CD1c-positive myeloid dendritic cell (primary cell): ENCODE results near the gene LRRC3.
A peak's percentile ranks its signal among the peaks of the same experiment; 100 is the strongest.
"Not testable (repeated sequence)": the region's sequence is repeated elsewhere in the genome, so short reads cannot be mapped to it uniquely, and the experiment has no call there.

Source experiments
- DNase-seq: peaks from one replicate; pipeline ENCODE4 v3.0.0-alpha.2; 2016; ENCODE audit errors: extremely low spot score

The LRRC3 gene, protein sequence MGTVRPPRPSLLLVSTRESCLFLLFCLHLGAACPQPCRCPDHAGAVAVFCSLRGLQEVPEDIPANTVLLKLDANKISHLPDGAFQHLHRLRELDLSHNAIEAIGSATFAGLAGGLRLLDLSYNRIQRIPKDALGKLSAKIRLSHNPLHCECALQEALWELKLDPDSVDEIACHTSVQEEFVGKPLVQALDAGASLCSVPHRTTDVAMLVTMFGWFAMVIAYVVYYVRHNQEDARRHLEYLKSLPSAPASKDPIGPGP

DNA sequence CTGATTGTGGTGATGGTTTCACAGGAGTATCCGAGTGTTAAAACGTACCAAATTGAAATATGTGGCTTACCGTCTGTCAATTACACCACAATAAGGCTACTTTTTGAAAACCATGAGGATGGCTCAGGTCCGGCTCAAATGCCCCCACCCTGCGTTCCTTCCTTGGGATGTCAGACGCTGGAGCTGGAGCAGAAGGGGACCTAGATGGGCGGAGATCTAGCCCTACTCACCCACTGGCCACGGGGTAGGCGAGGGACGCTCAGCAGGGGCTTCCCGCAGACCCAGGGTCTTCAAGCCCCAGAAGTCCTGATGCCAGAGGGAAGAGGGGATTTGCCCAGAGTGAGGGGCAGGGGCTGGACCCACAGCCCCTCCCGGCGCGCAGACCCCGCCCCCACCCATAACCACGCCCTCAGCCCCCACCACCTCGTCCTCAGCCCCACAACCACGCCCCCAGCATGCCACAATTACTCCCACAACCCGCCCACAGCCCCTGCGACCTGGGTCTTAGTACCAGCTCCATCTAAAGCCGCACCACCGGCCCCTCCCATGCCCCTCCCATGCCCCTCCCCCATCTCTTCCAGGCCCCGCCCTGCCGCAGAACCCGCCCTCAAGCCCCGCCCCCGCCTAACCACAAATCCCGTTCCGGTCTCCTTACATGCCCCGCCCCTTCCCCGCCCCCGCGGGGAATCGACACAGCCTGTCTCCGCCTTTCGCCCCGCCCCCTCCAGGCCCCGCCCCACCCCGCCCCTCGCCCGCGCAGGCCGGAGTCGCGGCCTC is at the start of gene LRRC3:
LRRC3 (plus strand) TSS at position 764 of the 777 bp plus-strand sequence. CDS start 1,135 bp downstream, outside the sequence.
- peak; percentile 93 for DNase-seq

DNA sequence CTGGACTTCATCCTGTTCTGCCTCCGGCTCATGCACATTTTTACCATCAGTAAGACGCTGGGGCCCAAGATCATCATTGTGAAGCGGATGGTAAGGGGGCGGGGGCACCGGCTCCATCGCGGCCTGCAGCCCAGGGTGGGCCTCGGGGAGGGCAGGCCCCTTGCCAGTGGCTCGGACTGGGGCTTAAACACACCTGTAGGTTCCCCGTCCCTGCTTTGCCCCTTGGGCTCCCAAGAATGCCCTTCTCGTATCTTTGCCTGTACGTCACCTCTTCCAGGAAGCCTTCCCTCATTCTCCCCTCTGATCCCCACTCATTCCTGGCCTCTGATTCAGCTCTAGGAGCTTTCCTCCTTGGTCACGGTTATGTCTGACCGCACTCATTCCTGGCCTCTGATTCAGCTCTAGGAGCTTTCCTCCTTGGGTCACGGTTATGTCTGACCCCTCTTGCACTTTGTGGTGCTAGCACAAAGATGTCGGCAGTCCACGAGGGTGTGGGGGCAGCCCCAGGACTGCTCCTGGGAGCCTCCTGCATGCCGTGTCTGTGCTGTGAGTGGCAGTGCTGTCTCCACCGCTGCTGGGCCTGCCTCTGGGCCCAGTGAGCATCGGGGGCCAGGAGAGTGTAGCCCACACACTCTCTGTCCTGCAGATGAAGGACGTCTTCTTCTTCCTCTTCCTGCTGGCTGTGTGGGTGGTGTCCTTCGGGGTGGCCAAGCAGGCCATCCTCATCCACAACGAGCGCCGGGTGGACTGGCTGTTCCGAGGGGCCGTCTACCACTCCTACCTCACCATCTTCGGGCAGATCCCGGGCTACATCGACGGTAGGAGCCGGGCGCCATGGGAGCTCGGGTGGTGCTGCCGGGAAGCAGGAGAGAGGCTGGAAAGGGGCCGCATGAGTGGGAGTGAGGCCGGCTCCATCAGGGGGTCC is 49.1 kb upstream of the LRRC3 start:
- no peak for DNase-seq

DNA sequence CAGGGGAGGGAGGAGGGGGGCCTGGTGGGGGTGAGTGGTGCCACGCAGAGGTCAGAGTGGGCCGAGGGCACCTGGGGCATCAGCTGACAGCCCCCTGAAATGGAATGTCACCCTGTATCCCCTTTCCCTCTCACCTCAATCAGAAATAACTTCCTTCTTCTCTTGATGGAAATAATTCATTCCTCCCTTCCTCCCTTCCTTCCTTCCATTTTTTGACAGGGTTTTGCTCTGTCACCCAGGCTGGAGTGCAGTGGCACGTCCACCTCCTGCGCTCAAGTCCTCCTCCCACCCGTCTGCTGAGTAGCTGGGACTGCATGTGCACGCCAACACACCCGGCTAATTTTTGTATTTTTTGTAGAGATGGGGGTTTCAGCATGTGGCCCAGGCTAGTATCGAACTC is 48.4 kb upstream of the LRRC3 start:
- no peak for DNase-seq

GRCh38 chr21:44407493-44407892 is 47.8 kb upstream of the LRRC3 start:
- peak; percentile 68 for DNase-seq

- no peak for DNase-seq
Measured at GRCh38 chr21:44408226-44408625, 47.1 kb upstream of the LRRC3 start.

DNA sequence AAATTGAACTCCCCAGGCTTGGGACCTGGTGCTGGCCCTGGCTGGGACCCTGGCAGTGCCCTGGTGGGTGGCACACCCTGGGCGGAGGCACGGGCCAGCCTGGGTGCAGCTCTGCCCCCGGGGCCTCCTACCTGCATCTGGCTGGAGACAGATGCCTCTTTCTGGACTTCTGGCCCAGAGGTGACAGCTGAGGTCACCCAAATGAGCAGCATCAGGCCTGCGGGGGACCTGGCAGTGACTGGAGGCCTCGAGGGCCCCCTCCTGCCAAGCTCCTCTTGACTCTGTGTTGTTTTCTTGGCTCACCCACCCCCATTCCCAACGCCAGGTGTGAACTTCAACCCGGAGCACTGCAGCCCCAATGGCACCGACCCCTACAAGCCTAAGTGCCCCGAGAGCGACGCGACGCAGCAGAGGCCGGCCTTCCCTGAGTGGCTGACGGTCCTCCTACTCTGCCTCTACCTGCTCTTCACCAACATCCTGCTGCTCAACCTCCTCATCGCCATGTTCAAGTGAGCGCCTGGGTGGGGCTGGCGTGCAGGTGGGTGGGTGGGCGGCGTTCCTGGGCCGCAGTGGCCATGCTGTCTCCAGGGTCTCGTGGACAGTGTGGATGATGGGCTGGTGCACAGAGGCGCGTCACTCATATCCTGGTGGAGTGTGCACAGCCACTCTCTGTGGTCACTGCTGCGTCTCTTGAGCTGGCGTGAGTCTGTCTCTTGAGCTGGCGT is 41.6 kb upstream of the LRRC3 start:
- no peak for DNase-seq

- DNase-seq, result no peak
Measured at GRCh38 chr21:44414291-44415072, 40.8 kb upstream of the LRRC3 start.

DNA sequence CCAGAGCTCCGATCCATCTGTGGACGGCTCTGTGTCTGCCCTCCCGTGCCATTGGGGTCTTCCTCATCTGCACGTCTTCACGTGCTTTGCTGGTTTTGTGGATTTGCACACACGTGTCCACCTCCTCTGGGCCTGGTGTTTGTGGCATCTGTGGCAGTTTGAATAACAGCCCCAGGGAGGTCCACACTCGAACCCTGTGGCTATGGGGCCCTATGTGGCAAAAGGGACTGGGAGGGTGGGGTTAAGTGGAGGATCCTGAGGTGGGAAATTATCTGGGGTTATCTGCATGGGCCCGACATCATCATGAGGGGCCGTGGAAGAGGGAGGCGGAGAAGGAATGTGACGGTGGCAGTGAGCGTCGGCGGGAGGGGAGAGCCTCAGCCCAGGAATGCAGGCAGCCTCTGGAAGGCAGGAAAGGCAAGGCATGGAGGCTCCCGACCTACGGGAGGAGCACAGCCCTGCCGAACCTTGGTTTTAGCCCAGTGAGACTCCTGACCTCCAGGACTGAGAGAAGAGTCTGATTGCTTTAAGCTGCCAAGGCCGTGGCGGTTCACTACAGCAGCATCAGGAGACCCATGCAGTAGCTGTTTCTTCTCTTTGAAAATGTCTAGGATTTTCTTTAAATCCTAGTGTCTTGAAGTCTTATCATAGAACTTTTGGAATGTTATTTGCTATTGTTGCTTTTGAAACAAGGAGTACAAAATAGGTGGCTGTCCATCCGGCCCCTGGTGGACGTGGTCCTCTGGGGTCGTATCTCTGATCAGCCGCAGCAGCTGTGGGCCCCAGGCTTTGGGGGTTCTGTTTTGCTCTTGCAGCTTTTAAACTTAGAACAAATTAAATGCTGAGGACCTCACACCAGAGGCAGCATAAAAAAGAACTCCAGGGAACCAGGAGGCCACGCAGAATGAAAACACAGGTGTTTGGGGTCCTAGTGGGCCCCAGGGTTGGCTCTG is 40.0 kb upstream of the LRRC3 start:
- DNase-seq, result no peak

DNA sequence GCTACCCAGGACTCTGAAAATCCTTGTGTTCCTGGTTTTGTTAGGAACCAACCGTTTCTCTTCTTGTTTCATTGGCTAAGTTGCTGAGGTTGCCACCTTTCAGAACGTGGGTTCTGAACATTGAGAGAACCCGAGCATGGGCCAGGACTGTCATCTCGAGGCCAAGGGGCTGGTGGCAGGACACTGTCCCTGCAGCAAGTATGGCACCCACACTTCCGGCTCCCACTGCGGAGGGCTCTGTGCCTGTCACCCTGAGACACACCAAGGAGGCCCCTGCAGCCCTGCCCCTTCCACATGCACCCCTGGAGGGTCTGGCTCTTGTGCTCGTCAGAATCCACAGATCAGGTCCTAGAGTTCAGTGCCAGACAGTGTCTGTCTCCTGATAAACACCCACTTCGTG is 39.1 kb upstream of the LRRC3 start:
- no peak for DNase-seq

- DNase-seq, result not testable (repeated sequence)
Measured at GRCh38 chr21:44417621-44418107, 37.6 kb upstream of the LRRC3 start.

DNA sequence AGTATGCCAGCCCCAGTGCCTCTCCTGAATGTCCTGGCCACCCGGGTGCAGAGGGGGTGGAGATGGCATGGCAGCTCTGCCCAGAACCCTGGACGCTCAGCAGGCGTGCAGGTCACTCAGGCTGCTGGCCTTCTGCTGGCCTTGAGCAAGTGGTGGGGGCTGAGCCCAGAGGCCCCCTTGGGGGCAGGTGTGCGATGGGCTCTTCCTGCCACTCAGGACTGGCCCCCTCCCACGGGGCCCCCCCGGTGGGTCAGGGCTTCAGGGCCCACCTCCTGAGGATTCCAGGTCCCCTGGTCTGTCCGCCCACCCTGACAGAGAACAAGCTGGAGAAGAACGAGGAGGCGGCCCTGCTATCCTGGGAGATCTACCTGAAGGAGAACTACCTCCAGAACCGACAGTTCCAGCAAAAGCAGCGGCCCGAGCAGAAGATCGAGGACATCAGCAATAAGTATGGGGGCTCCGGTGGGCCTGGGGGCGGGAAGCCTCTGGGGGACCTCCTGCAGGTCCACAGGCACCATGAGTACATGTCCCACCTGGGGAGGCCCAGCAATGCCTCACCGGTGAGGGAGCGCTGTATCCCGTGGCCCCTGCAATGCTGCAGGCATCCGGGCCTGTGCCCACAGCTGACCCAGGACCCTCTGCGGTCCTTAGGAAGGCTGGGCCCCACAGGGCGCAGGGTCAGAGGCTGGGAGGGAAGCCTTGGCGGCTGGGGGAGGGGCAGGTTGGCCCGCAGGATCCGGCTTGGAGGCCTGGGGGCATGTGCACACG is 37.0 kb upstream of the LRRC3 start:
- no peak for DNase-seq

DNA sequence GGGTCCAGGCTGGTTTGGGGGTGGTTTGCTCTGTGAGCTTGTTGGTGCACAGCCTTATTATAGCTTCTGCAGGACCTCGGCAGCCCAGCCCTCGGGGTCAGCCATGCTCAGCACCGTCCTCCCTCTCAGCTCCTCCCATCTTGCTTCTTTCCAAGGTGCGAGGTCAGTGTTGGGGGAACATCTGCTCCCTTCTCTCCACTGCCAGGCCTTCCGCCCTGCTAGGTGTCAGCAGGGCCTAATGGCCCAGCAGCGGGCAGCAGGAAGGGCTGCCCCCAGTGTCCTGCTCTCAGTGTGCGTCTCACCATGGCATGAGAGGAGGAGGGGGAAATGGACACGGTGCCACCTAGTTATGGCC is 36.5 kb upstream of the LRRC3 start:
- no peak for DNase-seq

DNA sequence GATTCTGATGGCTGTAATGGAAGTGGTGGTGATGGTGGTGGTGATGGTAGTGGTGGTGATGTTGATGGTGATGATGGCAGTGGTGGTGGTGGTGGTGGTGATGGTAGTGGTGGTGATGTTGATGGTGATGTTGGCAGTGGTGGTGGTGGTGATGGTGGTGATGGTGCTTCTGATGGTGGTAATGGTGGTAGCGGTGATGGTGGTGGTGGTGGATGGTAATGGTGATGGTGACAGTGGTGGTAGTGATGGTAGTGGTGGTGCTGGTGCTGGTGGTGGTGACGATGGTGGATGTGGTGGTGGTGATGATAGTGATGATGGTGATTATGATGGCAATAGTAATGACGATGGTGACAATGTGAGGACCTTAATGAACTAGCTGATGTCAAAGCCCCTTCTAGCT is 35.6 kb upstream of the LRRC3 start:
- DNase-seq, result no peak

DNA sequence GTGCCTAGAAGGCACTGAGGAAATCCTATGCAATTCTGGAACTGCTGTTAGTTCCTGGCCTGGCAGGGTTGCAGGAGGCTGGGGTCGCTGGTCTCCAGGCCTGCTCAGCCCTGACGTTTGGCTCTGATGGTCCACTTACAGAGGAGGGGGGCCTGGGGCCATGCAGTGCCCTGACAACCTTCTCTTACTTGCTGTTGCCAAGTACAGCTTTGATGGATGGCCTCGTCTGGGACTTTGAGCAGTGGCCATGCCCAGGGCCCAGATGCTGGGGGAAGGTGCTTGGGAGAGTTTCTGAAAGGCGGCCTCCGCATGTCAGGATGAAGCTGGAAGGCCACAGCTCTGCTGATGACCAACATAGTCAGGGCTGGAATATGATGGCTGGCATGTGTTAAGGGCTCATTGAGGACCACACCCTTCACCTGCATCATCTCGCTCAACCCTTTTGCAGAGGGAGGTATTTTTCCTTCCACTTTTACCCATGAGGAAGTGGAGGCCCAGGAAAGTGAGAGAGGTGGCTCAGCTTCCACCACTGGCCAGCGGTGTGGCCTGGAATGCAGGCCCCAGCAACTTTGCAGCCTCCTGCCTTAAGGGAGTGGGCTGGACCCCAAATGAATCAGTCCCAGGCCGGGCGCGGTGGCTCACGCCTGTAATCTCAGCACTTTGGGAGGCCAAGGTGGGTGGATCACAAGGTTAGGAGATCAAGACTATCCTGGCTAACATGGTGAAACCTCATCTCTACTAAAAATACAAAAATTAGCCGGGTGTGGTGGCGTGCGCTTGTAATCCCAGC is 34.7 kb upstream of the LRRC3 start:
- no peak for DNase-seq

GRCh38 chr21:44421901-44422840 is 33.1 kb upstream of the LRRC3 start:
- DNase-seq, result no peak

DNA sequence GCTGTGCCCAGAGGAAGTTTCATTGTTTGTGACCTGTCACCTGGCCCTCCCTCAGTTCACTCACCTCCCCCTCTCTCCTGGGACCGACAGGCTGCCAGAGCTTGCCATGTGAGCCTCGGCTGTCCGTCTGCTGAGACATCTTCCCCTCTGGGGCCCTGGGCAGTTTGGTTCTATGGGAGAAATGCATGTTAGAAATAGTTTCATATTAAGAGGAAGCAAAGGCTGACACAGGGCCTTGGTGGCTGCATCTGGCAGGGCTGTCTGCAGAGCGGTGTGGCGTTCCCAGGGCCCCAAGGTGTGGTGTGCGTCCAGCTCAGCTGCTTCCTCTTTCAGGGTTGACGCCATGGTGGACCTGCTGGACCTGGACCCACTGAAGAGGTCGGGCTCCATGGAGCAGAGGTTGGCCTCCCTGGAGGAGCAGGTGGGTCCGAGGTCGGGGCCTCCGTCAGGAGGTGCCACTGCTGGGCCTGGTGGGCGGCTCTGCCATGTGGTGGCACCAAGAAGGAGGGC is 31.9 kb upstream of the LRRC3 start:
- no peak for DNase-seq
